HFFc6 (cell line): Measurements from ENCODE around the gene FAM174B. TPM values are rescaled to one million over a fixed set of nuclear protein-coding genes. Genes with fewer than 3 reads are reported as not detected.

Experiments used
- DNase-seq: peaks from one replicate; pipeline ENCODE4 v3.0.0-alpha.2; 2018
- H3K27ac Mint-ChIP-seq: 2 replicates; pipeline ENCODE4 v1.8.0; 2020; ENCODE audit warnings: mild to moderate bottlenecking, mixed read lengths
- H3K27me3 Mint-ChIP-seq: 2 replicates; pipeline ENCODE4 v1.8.0; 2021; ENCODE audit warnings: mild to moderate bottlenecking, moderate library complexity, mixed read lengths; ENCODE audit not compliant: insufficient read depth
- H3K36me3 Mint-ChIP-seq: 2 replicates; pipeline ENCODE4 v1.8.0; 2021; ENCODE audit warnings: low read depth, mixed read lengths
- H3K4me1 Mint-ChIP-seq: 2 replicates; pipeline ENCODE4 v1.8.0; 2020; ENCODE audit warnings: low read depth, mixed read lengths
- H3K4me3 Mint-ChIP-seq: 2 replicates; pipeline ENCODE4 v1.8.0; 2020; ENCODE audit warnings: mild to moderate bottlenecking, moderate library complexity, mixed read lengths
- H3K9me3 Mint-ChIP-seq: 2 replicates; pipeline ENCODE4 v1.8.0; 2020; ENCODE audit warnings: mild to moderate bottlenecking, mixed read lengths
- CTCF ChIP-seq: fragments of 200-600 bp; sonication (generic); IDR thresholded peaks from 2 replicates; pipeline ENCODE4 v1.5.0; 2021; ENCODE audit warnings: antibody characterized with exemption, mild to moderate bottlenecking
- total RNA-seq, 6 experiments: library from RNA; stranded (reverse); fragmentation: NEBNext Ultra II Directional; extraction: Animal tissue kit (Norgen Biotek cat#: 25700); gene quantifications; 2 replicates in 1 of 6; 3 replicates in 5 of 6; pipeline ENCODE4 v1.2.3, GENCODE V29; 2021

The FAM174B gene
- total RNA-seq, 6 experiments from 2014 or later: 1.2 to 7.0 (median 2.3) TPM

- DNase-seq: no peak
- H3K4me1 Mint-ChIP-seq: no peaks in the 10 kb centered on the region
- H3K36me3 Mint-ChIP-seq: no peaks in the 10 kb centered on the region
- peaks cover 15% of the 10 kb centered on the region for H3K27me3 Mint-ChIP-seq
- H3K27ac Mint-ChIP-seq: no peak overlapping the region
- peaks cover 23% of the 10 kb centered on the region for H3K9me3 Mint-ChIP-seq
- no peak for TF ChIP-seq CTCF
- no peak overlapping the region for H3K4me3 Mint-ChIP-seq
Measured at GRCh38 chr15:92576597-92577200, 78.9 kb downstream of the FAM174B start.

GRCh38 chr15:92574566-92574965 lies 81.0 kb downstream of the FAM174B start:
- Mint-ChIP-seq H3K4me3 (no peak overlapping the region), H3K27ac (no peak overlapping the region), H3K27me3 (peaks cover 19% of the 10 kb centered on the region), H3K4me1 (no peaks in the 10 kb centered on the region), H3K9me3 (peaks cover 35% of the 10 kb centered on the region), H3K36me3 (no peaks in the 10 kb centered on the region)
- TF ChIP-seq CTCF: no peak
- DNase-seq: no peak

- Mint-ChIP-seq H3K27ac (no peak overlapping the region), H3K36me3 (no peaks in the 10 kb centered on the region), H3K9me3 (peaks cover 37% of the 10 kb centered on the region), H3K4me3 (no peak overlapping the region), H3K4me1 (no peaks in the 10 kb centered on the region), H3K27me3 (peaks cover 17% of the 10 kb centered on the region)
- no peak for TF ChIP-seq CTCF
- no peak for DNase-seq
Measured at GRCh38 chr15:92574161-92574560, 81.4 kb downstream of the FAM174B start.

- no peak overlapping the region for H3K27ac Mint-ChIP-seq
- TF ChIP-seq CTCF: no peak
- DNase-seq: no peak
- no peak overlapping the region for H3K4me3 Mint-ChIP-seq
- peaks cover 30% of the 10 kb centered on the region for H3K9me3 Mint-ChIP-seq
- H3K4me1 Mint-ChIP-seq: no peaks in the 10 kb centered on the region
- H3K36me3 Mint-ChIP-seq: no peaks in the 10 kb centered on the region
- H3K27me3 Mint-ChIP-seq: peaks cover 12% of the 10 kb centered on the region
Measured at GRCh38 chr15:92571824-92572223, 83.8 kb downstream of the FAM174B start.

- DNase-seq: no peak
- Mint-ChIP-seq H3K27me3 (peaks cover 12% of the 10 kb centered on the region), H3K4me3 (no peak overlapping the region), H3K36me3 (no peaks in the 10 kb centered on the region), H3K27ac (no peak overlapping the region), H3K9me3 (peaks cover 29% of the 10 kb centered on the region), H3K4me1 (no peaks in the 10 kb centered on the region)
- no peak for TF ChIP-seq CTCF
Measured at GRCh38 chr15:92570391-92570790, 85.2 kb downstream of the FAM174B start.

GRCh38 chr15:92569778-92570177 lies 85.8 kb downstream of the FAM174B start:
- Mint-ChIP-seq H3K4me3 (no peak overlapping the region), H3K36me3 (no peaks in the 10 kb centered on the region), H3K27ac (no peak overlapping the region), H3K27me3 (peaks cover 12% of the 10 kb centered on the region), H3K4me1 (no peaks in the 10 kb centered on the region), H3K9me3 (peaks cover 24% of the 10 kb centered on the region)
- DNase-seq: no peak
- TF ChIP-seq CTCF: no peak
